Left colon (tissue), 2 donors: Measurements from ENCODE around the gene DENND1A. TPM values are rescaled to one million over a fixed set of nuclear protein-coding genes. Genes with fewer than 3 reads are reported as not detected.
"Not testable (repeated sequence)": the region's sequence is repeated elsewhere in the genome, so short reads cannot be mapped to it uniquely, and the experiment has no call there.

Source experiments
- ATAC-seq: fragments of 200-7000 bp; cut with Tn5 transposase; one replicate; pipeline ENCODE4 v1.9.1; 2020; ENCODE audit warnings: mild to moderate bottlenecking, moderate library complexity
- DNase-seq, 2 donors: peaks; one replicate each; pipeline ENCODE4 v3.0.0-alpha.2; 2020
- intact Hi-C, 2 donors: fragments of 100-400 bp; cut with DNase I in 1 of 2; cut with micrococcal nuclease in 1 of 2; formaldehyde crosslinking; loops; one replicate each; pipeline versions ENCODE4 v1.11.2 to v1.14.0; 2022; cut with DNase I, micrococcal nuclease
- total RNA-seq, 2 donors: library from RNA; stranded (reverse); fragmentation: NEBNext Ultra II Directional; extraction: Animal tissue kit (Norgen Biotek cat#: 25700); gene quantifications; one replicate each; pipeline ENCODE4 v1.2.1, GENCODE V29; 2021
- donor health status: DM: no; HTN: no; CAD: no.
- donor health status: DM: yes; HTN: yes; CAD: no.

Gene DENND1A
- total RNA-seq, 2 donors from 2014 or later = 28.8 to 36.8 TPM

GRCh38 chr9:123927625-123928532 lies 2.0 kb downstream of the DENND1A start:
- DNase-seq (no peak), ATAC-seq (peak; percentile 40)
- intact Hi-C loops = no loop called here

- no peak for DNase-seq
- intact Hi-C loops = no loop called here
- ATAC-seq = no peak
These were observed 3.0 kb downstream of the DENND1A start for GRCh38 chr9:123926941-123927340.

GRCh38 chr9:123925819-123926218 lies 4.1 kb downstream of the DENND1A start:
- intact Hi-C loops = no loop called here
- ATAC-seq (no peak), DNase-seq (no peak)

- no peak for ATAC-seq
- intact Hi-C loops = no loop called here
- DNase-seq = no peak
These were observed 4.8 kb downstream of the DENND1A start for GRCh38 chr9:123925161-123925560.

GRCh38 chr9:123924727-123925126 lies 5.2 kb downstream of the DENND1A start:
- intact Hi-C loops = no loop called here
- no peak for DNase-seq
- ATAC-seq = no peak

- intact Hi-C loops = no loop called here
- DNase-seq (no peak), ATAC-seq (no peak)
These were observed 6.0 kb downstream of the DENND1A start for GRCh38 chr9:123923884-123924283.

GRCh38 chr9:123923377-123923776 lies 6.5 kb downstream of the DENND1A start:
- ATAC-seq (no peak), DNase-seq (no peak)
- intact Hi-C loops = no loop called here

GRCh38 chr9:123922911-123923310 lies 7.0 kb downstream of the DENND1A start:
- intact Hi-C loops = no loop called here
- ATAC-seq (peak; percentile 69), DNase-seq (no peak)

GRCh38 chr9:123922431-123922830 lies 7.5 kb downstream of the DENND1A start:
- ATAC-seq (peak; percentile 52), DNase-seq (no peak)
- intact Hi-C loops = no loop called here

- no peak for ATAC-seq
- intact Hi-C loops = no loop called here
- DNase-seq = no peak
These were observed 15.3 kb downstream of the DENND1A start for GRCh38 chr9:123914517-123915196.

- DNase-seq = no peak
- intact Hi-C loops = no loop called here
- ATAC-seq = no peak
These were observed 17.6 kb downstream of the DENND1A start for GRCh38 chr9:123912167-123912897.

- ATAC-seq (no peak), DNase-seq (no peak)
- intact Hi-C loops = no loop called here
These were observed 18.9 kb downstream of the DENND1A start for GRCh38 chr9:123911024-123911423.

GRCh38 chr9:123909192-123909591 lies 20.7 kb downstream of the DENND1A start:
- ATAC-seq, DNase-seq, intact Hi-C loops: not testable (repeated sequence)

GRCh38 chr9:123903550-123903949 lies 26.4 kb downstream of the DENND1A start:
- ATAC-seq, intact Hi-C loops: not testable (repeated sequence)

GRCh38 chr9:123894822-123895221 lies 35.1 kb downstream of the DENND1A start:
- no peak for DNase-seq
- intact Hi-C loops = no loop called here
- ATAC-seq = no peak

More at GRCh38 chr9:123903550-123903949, 26.4 kb downstream of the DENND1A start:
- not testable (repeated sequence) for DNase-seq

GRCh38 chr9:123893831-123894460 lies 36.0 kb downstream of the DENND1A start:
- intact Hi-C loops = no loop called here
- ATAC-seq (no peak), DNase-seq (no peak)

GRCh38 chr9:123893115-123893514 lies 36.8 kb downstream of the DENND1A start:
- intact Hi-C loops = no loop called here
- ATAC-seq (no peak), DNase-seq (no peak)

GRCh38 chr9:123887837-123888236 lies 42.1 kb downstream of the DENND1A start:
- ATAC-seq (no peak), DNase-seq (no peak)
- intact Hi-C loops = no loop called here

- DNase-seq, ATAC-seq, intact Hi-C loops: not testable (repeated sequence)
These were observed 44.1 kb downstream of the DENND1A start for GRCh38 chr9:123885834-123886233.
